Measurements from ENCODE around the gene COX6B1. TPM values are rescaled to one million over a fixed set of nuclear protein-coding genes. Genes with fewer than 3 reads are reported as not detected.

The COX6B1 gene
- total RNA-seq, 2 donors from 2014 or later, result 258 to 386 TPM

- Histone ChIP-seq H3K27ac (no peak overlapping the region), H3K36me3 (no peaks in the 10 kb centered on the region), H3K4me3 (no peak overlapping the region), H3K27me3 (replicated peaks; ENCODE audit: insufficient read depth) (no peaks in the 10 kb centered on the region), H3K4me1 (ENCODE audit: control insufficient read depth in 1 of 2, low read depth in 2 of 2) (peaks cover 8 to 13% of the 10 kb centered on the region in 2 donors), H3K9me3 (no peaks in the 10 kb centered on the region)
- TF ChIP-seq CTCF (IDR thresholded peaks at IDR 0.05), result no peak
- ATAC-seq (ENCODE audit: insufficient number of reproducible peaks, low FRiP score, low read depth), result no peak
- no peak for DNase-seq (ENCODE audit: low spot score)
Measured at GRCh38 chr19:35609851-35610353, 38.2 kb upstream of the COX6B1 start.

- no peak for ATAC-seq (ENCODE audit: insufficient number of reproducible peaks, low FRiP score, low read depth)
- Histone ChIP-seq H3K27ac (no peak overlapping the region), H3K4me3 (peak overlapping the region; percentile 88), H3K27me3 (replicated peaks; ENCODE audit: insufficient read depth) (no peaks in the 10 kb centered on the region), H3K4me1 (ENCODE audit: control insufficient read depth in 1 of 2, low read depth in 2 of 2) (peaks cover 8 to 13% of the 10 kb centered on the region in 2 donors), H3K9me3 (no peaks in the 10 kb centered on the region), H3K36me3 (no peaks in the 10 kb centered on the region)
- no peak for DNase-seq (ENCODE audit: low spot score)
- no peak for TF ChIP-seq CTCF (IDR thresholded peaks at IDR 0.05)
Measured at GRCh38 chr19:35612224-35612558, 35.9 kb upstream of the COX6B1 start.

GRCh38 chr19:35612559-35613321 is 35.4 kb upstream of the COX6B1 start, which contains the start of gene HAUS5:
TSS of gene HAUS5 (plus strand) at chr19:35612735. CDS start at chr19:35612795, 60 bp downstream.
- DNase-seq (ENCODE audit: low spot score), result peak; percentile 78
- no peak for TF ChIP-seq CTCF (IDR thresholded peaks at IDR 0.05)
- peak within 1 kb of the TSS; percentile 22 to 57 for H3K27ac ChIP-seq
- no peaks in the 10 kb centered on the region for H3K9me3 ChIP-seq
- no peaks in the 10 kb centered on the region for H3K27me3 ChIP-seq (replicated peaks; ENCODE audit: insufficient read depth)
- peak; percentile 90 for ATAC-seq (ENCODE audit: insufficient number of reproducible peaks, low FRiP score, low read depth)
- peaks cover 8 to 13% of the 10 kb centered on the region in 2 donors for H3K4me1 ChIP-seq (ENCODE audit: control insufficient read depth in 1 of 2, low read depth in 2 of 2)
- no peaks in the 10 kb centered on the region for H3K36me3 ChIP-seq
- peak within 1 kb of the TSS; percentile 88 for H3K4me3 ChIP-seq

GRCh38 chr19:35613574-35613973 is 34.5 kb upstream of the COX6B1 start:
- H3K4me1 ChIP-seq (ENCODE audit: control insufficient read depth in 1 of 2, low read depth in 2 of 2), result peaks cover 8 to 13% of the 10 kb centered on the region in 2 donors
- no peak for ATAC-seq (ENCODE audit: insufficient number of reproducible peaks, low FRiP score, low read depth)
- no peak overlapping the region for H3K27ac ChIP-seq
- H3K36me3 ChIP-seq, result no peaks in the 10 kb centered on the region
- H3K27me3 ChIP-seq (replicated peaks; ENCODE audit: insufficient read depth), result no peaks in the 10 kb centered on the region
- no peaks in the 10 kb centered on the region for H3K9me3 ChIP-seq
- H3K4me3 ChIP-seq, result no peak overlapping the region
- no peak for TF ChIP-seq CTCF (IDR thresholded peaks at IDR 0.05)
- no peak for DNase-seq (ENCODE audit: low spot score)

- Histone ChIP-seq H3K36me3 (no peaks in the 10 kb centered on the region), H3K4me1 (ENCODE audit: control insufficient read depth in 1 of 2, low read depth in 2 of 2) (peaks cover 8 to 13% of the 10 kb centered on the region in 2 donors)
- no peak for ATAC-seq (ENCODE audit: insufficient number of reproducible peaks, low FRiP score, low read depth)
Measured at GRCh38 chr19:35615036-35615435, 33.1 kb upstream of the COX6B1 start.

More at GRCh38 chr19:35615036-35615435, 33.1 kb upstream of the COX6B1 start:
- H3K9me3 ChIP-seq, result no peaks in the 10 kb centered on the region
- no peak for TF ChIP-seq CTCF (IDR thresholded peaks at IDR 0.05)
- H3K27me3 ChIP-seq (replicated peaks; ENCODE audit: insufficient read depth), result no peaks in the 10 kb centered on the region
- no peak for DNase-seq (ENCODE audit: low spot score)
- H3K4me3 ChIP-seq, result no peak overlapping the region
- no peak overlapping the region for H3K27ac ChIP-seq
